K562 (cell line): ENCODE data around the gene TMEM184C. TPM values are rescaled to one million over a fixed set of nuclear protein-coding genes. Genes with fewer than 3 reads are reported as not detected.

ENCODE experiments used
- CAMTA2 ChIP-seq: fragments of 250-450 bp; sonication (Bioruptor Pico); conservative IDR thresholded peaks from 2 replicates; pipeline ENCODE4 v1.5.1; 2022
- CEBPB ChIP-seq: fragments of 450-650 bp; IDR thresholded peaks from 2 replicates; pipeline ENCODE4 v1.6.1; 2016; ENCODE audit warnings: missing genetic modification characterization, missing compliant biosample characterization
- ETV1 ChIP-seq: fragments of 450-650 bp; conservative IDR thresholded peaks from 2 replicates; pipeline ENCODE4 v1.6.1; 2016; ENCODE audit warnings: missing genetic modification characterization, control low read depth, low read depth, missing compliant biosample characterization
- FOXA1 ChIP-seq: fragments of 450-650 bp; IDR thresholded peaks from 2 replicates; pipeline ENCODE4 v1.6.1; 2016; ENCODE audit warnings: mild to moderate bottlenecking, borderline replicate concordance
- GTF2A2 ChIP-seq: IDR thresholded peaks from 2 replicates; pipeline ENCODE4 v1.6.1; 2016; ENCODE audit warnings: mild to moderate bottlenecking, missing genetic modification characterization, missing compliant biosample characterization
- KDM2B ChIP-seq: fragments of 250-450 bp; sonication (Bioruptor Pico); IDR thresholded peaks from 2 replicates; pipeline ENCODE4 v1.8.0; 2021; ENCODE audit warnings: mild to moderate bottlenecking, moderate library complexity
- MCM5 ChIP-seq: fragments of 450-650 bp; IDR thresholded peaks from 2 replicates; pipeline ENCODE4 v1.6.1; 2016; ENCODE audit warnings: low read depth
- NFE2 ChIP-seq: IDR thresholded peaks from 2 replicates; pipeline ENCODE4 v1.6.1; 2014; ENCODE audit warnings: antibody characterized with exemption, low read depth
- PCBP1 ChIP-seq: fragments of 200-400 bp; formaldehyde crosslinking; IDR thresholded peaks from 2 replicates; pipeline ENCODE4 v1.6.1; 2018; ENCODE audit warnings: mild to moderate bottlenecking, low read depth, low read length; ENCODE audit not compliant: poor library complexity, severe bottlenecking
- SIRT6 ChIP-seq: IDR thresholded peaks from one replicate; pipeline ENCODE4 v1.6.1; 2012; ENCODE audit warnings: low read depth, mild to moderate bottlenecking, control low read depth, inconsistent platforms, low read length, moderate library complexity
- TEAD2 ChIP-seq: fragments of 450-650 bp; IDR thresholded peaks from 2 replicates; pipeline ENCODE4 v1.6.1; 2016; ENCODE audit warnings: missing genetic modification characterization, control low read depth, missing compliant biosample characterization
- XRCC5 ChIP-seq: fragments of 200-400 bp; formaldehyde crosslinking; IDR thresholded peaks from 2 replicates; pipeline ENCODE4 v1.6.1; 2017; ENCODE audit warnings: low read depth, mild to moderate bottlenecking, low read length
- polyA plus RNA-seq, 8 experiments: library from polyadenylated mRNA; depleted of rRNA in 4 of 8; stranded (reverse) in 5 of 8; unstranded in 3 of 8; fragments of >200 nt; fragmentation: Nextera tagmentation in 2 of 8; fragmentation: Illumina TruSeq in 1 of 8; extraction: Ambion mirVana in 2 of 8; extraction: Trizol in 1 of 8; gene quantifications; 2 replicates each; pipeline versions ENCODE4 v1.2.1 to v1.2.3, GENCODE V29; 2011 to 2014; ENCODE audit warnings: inconsistent platforms in 1 of 8, missing spikeins in 1 of 8
- total RNA-seq, 7 experiments: library from RNA; depleted of rRNA in 6 of 7; stranded (reverse); fragments of >200 nt in 6 of 7; fragmentation: Illumina TruSeq in 2 of 7; extraction: Trizol in 2 of 7; gene quantifications; 2 replicates each; pipeline versions ENCODE4 v1.2.1 to v1.2.3, GENCODE V29; 2011 to 2021; ENCODE audit warnings: low replicate concordance in 1 of 7
- TF ChIP-seq, protein P1 (sequence below): sonication (generic); formaldehyde crosslinking; IDR thresholded peaks from 2 replicates; pipeline ENCODE4 v1.8.0; 2022; ENCODE audit warnings: mild to moderate bottlenecking, low read depth, missing genetic modification reagents
- TF ChIP-seq, protein P2 (sequence below), 2 experiments: fragments of 450-650 bp; formaldehyde crosslinking in 1 of 2; IDR thresholded peaks; 2 replicates each; pipeline versions ENCODE4 v1.4.0 to v1.6.1; 2014 to 2020; ENCODE audit warnings: mild to moderate bottlenecking in 2 of 2, borderline replicate concordance in 1 of 2, low read depth in 1 of 2
- TF ChIP-seq, protein P3 (sequence below): fragments of 250-450 bp; sonication (Bioruptor Pico); IDR thresholded peaks from 2 replicates; pipeline ENCODE4 v1.6.1; 2021; ENCODE audit warnings: mild to moderate bottlenecking
- TF ChIP-seq, protein P4 (sequence below): IDR thresholded peaks from 2 replicates; pipeline ENCODE4 v1.6.1; 2012; ENCODE audit warnings: low read depth, low read length, improper control_type of control experiment, borderline replicate concordance

TMEM184C gene
- total and polyA plus RNA-seq, 9 of the 15 experiments (the other 6 are each of a cell fraction or from before 2014, with no cell fraction given) = 3.9 to 24.2 (median 18.2) TPM

DNA sequence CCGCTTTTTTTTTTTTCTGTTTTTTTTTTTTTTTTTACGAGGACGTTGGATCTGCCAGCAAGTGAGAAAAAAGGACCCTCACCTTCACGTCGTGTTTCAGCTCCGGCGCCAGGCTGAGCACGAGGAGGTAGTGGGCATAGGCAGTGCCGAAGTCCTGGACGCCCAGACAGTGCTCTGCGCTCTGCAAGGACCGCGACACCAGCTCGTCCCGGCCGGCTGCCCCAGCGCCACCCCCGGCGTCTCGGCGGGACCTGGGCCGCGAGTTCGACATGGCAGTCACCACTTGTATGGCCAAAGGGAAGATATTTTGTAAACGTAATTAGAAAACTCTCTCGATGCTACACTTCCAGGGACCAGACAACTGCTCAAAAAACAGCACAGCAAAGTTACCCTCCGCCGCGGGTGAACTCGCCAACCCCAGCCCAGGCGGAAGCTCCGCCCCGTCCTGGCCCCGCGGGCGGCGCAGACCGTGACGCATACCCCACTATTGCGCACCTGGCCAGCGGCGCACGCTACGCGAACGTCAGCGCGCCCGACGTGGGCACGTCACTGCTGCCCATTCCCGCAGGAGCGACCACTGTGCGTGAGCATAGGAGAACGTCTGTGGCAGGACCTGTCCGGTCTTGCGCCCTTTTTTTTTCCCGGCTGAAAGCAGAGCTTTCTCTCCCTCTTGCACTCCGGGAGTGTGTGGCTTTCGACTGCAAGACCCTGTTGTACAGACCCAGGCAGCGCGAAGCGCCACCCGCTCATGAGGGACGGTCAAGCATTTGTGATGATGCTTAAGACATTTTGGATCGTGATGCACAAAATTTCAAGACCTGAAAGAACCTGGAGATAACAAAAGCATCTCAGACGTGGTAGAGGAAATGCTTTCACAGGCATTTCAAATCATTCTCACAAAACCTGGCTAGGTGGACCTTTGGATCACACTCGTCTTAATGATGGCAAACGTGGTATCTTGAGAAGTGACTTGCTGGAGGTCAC is 66.8 kb downstream of the TMEM184C start, which contains the start of gene PRMT9 (continued):
- no peak for TF ChIP-seq GTF2A2 (tag)
- TF ChIP-seq, protein P1, sequence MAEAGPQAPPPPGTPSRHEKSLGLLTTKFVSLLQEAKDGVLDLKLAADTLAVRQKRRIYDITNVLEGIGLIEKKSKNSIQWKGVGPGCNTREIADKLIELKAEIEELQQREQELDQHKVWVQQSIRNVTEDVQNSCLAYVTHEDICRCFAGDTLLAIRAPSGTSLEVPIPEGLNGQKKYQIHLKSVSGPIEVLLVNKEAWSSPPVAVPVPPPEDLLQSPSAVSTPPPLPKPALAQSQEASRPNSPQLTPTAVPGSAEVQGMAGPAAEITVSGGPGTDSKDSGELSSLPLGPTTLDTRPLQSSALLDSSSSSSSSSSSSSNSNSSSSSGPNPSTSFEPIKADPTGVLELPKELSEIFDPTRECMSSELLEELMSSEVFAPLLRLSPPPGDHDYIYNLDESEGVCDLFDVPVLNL (CRISPR knock-in tag) = no peak
- TF ChIP-seq ETV1 = no peak
- no peak for TF ChIP-seq CAMTA2
- TF ChIP-seq CEBPB = no peak
- no peak for TF ChIP-seq MCM5
- no peak for TF ChIP-seq SIRT6
- TF ChIP-seq TEAD2 (tag) = no peak
- TF ChIP-seq KDM2B (CRISPR knock-in tag) = no peak
- no peak for TF ChIP-seq FOXA1
- TF ChIP-seq, protein P2, sequence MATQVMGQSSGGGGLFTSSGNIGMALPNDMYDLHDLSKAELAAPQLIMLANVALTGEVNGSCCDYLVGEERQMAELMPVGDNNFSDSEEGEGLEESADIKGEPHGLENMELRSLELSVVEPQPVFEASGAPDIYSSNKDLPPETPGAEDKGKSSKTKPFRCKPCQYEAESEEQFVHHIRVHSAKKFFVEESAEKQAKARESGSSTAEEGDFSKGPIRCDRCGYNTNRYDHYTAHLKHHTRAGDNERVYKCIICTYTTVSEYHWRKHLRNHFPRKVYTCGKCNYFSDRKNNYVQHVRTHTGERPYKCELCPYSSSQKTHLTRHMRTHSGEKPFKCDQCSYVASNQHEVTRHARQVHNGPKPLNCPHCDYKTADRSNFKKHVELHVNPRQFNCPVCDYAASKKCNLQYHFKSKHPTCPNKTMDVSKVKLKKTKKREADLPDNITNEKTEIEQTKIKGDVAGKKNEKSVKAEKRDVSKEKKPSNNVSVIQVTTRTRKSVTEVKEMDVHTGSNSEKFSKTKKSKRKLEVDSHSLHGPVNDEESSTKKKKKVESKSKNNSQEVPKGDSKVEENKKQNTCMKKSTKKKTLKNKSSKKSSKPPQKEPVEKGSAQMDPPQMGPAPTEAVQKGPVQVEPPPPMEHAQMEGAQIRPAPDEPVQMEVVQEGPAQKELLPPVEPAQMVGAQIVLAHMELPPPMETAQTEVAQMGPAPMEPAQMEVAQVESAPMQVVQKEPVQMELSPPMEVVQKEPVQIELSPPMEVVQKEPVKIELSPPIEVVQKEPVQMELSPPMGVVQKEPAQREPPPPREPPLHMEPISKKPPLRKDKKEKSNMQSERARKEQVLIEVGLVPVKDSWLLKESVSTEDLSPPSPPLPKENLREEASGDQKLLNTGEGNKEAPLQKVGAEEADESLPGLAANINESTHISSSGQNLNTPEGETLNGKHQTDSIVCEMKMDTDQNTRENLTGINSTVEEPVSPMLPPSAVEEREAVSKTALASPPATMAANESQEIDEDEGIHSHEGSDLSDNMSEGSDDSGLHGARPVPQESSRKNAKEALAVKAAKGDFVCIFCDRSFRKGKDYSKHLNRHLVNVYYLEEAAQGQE (IDR thresholded peaks at IDR 0.05; ENCODE audit: borderline replicate concordance) = peak; percentile 18
- TF ChIP-seq, protein P2 (CRISPR knock-in tag; IDR thresholded peaks at IDR 0.05; ENCODE audit: low read depth) = no peak
- TF ChIP-seq, protein P3, sequence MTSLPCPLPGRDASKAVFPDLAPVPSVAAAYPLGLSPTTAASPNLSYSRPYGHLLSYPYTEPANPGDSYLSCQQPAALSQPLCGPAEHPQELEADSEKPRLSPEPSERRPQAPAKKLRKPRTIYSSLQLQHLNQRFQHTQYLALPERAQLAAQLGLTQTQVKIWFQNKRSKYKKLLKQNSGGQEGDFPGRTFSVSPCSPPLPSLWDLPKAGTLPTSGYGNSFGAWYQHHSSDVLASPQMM (CRISPR knock-in tag) = no peak
- TF ChIP-seq, protein P4, sequence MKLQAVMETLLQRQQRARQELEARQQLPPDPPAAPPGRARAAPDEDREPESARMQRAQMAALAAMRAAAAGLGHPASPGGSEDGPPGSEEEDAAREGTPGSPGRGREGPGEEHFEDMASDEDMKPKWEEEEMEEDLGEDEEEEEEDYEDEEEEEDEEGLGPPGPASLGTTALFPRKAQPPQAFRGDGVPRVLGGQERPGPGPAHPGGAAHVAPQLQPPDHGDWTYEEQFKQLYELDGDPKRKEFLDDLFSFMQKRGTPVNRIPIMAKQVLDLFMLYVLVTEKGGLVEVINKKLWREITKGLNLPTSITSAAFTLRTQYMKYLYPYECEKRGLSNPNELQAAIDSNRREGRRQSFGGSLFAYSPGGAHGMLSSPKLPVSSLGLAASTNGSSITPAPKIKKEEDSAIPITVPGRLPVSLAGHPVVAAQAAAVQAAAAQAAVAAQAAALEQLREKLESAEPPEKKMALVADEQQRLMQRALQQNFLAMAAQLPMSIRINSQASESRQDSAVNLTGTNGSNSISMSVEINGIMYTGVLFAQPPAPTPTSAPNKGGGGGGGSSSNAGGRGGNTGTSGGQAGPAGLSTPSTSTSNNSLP = no peak
- no peak for TF ChIP-seq XRCC5
- no peak for TF ChIP-seq PCBP1
- no peak for TF ChIP-seq NFE2
